Heart left ventricle (tissue), 13 donors: ENCODE results near the gene RPL38.

Source experiments
- CTCF ChIP-seq, 12 donors: fragments of 200-600 bp; sonication (generic) in 4 of 12; IDR thresholded peaks; one replicate each; pipeline versions ENCODE4 v1.5.0 to v1.8.0; 2018 to 2022; ENCODE audit warnings: antibody characterized with exemption in 12 of 12, mild to moderate bottlenecking in 5 of 12
- POLR2A ChIP-seq, 2 donors: fragments of 450-650 bp; IDR thresholded peaks; one replicate each; pipeline ENCODE4 v1.6.1; 2017; ENCODE audit warnings: antibody characterized with exemption in 2 of 2, mild to moderate bottlenecking in 2 of 2, moderate library complexity in 2 of 2
- donor health status: ischemic (EF 13 %, LVEDD 7.1; RV severe dilation, severe dysfunction).
- donor health status: DM: no; HTN: yes; CAD: no.
- donor health status: DM: no; HTN: no; CAD: no.
- donor health status: ischemic (EF 25% LVEDD 6.9; RV normal size, moderate dysfunction).
- donor health status: ischemic (EF 25% LVEDD 5.7; RV mildly dilated, moderate dysfunction).
- donor health status: ischemic (EF 35%, LVEDD 5.7; RV mildly dilated, moderate dysfunction).
- donor health status: nonischemic (EF 11% LVEDD 7.7; RV severe dilation, severe dysfunction).
- donor health status: DM: yes; HTN: yes; CAD: no.
- donor health status: PGD.
- donor health status: ischemic (EF 29% LVEDD 5.4; RV normal size, mild dysfunction).
- donor health status: nonischemic (EF 23%, LVEDD 6.1; RV moderate dilation, normal function).

GRCh38 chr17:74249590-74250270 lies 46.3 kb downstream of the RPL38 start:
- TF ChIP-seq CTCF (IDR thresholded peaks at IDR 0.05) (no peak), POLR2A (IDR thresholded peaks at IDR 0.05) (no peak)
